K562 treated with DMSO at 1 percent for 24 hours (cell line): Measurements from ENCODE around the gene SACM1L. TPM values are rescaled to one million over a fixed set of nuclear protein-coding genes. Genes with fewer than 3 reads are reported as not detected.

Source experiments
- total RNA-seq: library from RNA; unstranded; fragments of 300-600 nt; gene quantifications from 2 replicates; pipeline ENCODE4 v1.2.3, GENCODE V29; 2022; ENCODE audit warnings: low read depth; ENCODE audit not compliant: insufficient read depth

The SACM1L gene
- 23.7 and 26.4 TPM in 2 replicates for total RNA-seq

DNA sequence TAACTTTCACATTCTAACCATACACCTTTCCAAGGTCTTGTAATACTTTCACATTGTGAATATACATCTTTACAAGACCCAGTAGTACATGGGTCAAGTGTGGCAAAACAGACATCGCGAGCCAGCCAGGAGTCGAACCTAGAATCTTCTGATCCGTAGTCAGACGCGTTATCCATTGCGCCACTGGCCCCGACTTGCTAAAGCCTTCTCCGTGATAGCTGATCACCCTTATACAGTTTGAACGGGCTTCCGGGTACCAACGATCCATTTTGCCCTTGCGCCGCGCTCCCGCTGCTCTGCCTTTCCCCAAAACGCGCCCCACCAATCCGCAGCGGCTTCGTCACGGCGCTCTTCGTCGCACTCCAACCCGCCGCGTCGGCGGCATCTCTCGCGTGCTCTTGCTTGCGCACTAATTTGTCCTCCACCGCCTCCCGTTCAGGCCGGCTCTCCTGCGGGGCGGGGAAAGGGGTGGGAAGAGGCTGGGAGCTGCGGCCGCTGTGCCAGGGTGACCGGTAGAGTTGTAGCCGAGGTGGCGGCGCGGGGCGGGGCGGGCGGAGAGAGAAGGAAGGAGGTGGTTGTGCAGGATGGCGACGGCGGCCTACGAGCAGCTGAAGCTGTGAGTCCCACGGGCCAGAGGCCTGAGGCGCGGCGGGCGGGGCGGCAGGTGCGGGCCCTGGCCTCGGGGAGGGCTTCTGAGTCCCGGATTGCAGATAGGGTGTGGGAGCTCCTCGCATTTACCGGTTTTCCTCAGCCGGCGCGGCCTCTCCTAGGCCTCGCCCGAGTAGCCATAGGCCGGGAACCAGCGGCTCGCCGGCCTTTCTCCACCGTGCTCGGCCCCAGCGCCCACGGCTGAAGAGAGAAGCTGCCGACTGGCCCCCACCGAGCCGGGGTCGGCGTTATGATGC is at the start of gene SACM1L:
TSS of gene SACM1L (plus strand) at position 515 of the 905 bp plus-strand sequence. CDS start at position 585, 70 bp downstream.

Other genes with a start within 250 kb of the SACM1L start
- 15.1 and 18.5 TPM in 2 replicates for gene LIMD1, start 94.6 kb upstream of the SACM1L start, total RNA-seq
- not detected in 2 replicates for gene SLC6A20, start 107.1 kb downstream of the SACM1L start, total RNA-seq
- 4.4 and 4.8 TPM in 2 replicates for gene LZTFL1, start 152.7 kb downstream of the SACM1L start, total RNA-seq
- gene CCR9, start 197.1 kb downstream of the SACM1L start, total RNA-seq: not detected in 2 replicates